Measurements from ENCODE around the gene AP2A1.

Gene AP2A1

DNA sequence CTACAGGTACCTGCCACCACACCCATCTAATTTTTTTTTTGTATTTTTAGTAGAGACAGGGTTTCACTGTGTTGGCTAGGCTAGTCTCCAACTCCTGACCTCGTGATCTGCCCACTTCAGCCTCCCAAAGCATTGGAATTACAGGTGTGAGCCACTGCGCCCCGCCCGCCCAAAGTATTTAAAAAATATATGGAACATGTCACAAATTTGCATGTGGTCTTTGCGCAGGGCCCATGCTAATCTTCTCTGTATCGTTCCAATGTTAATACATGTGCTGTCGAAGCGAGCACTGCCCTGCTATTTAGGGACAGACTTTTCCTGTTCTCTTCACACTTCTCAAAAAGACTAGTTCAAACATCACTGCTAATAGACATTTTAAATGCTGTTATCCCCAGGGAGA, 2.5 kb upstream of the AP2A1 start:
- DNase-seq (ENCODE audit: low read depth) = no peak
- TF ChIP-seq, protein P1, sequence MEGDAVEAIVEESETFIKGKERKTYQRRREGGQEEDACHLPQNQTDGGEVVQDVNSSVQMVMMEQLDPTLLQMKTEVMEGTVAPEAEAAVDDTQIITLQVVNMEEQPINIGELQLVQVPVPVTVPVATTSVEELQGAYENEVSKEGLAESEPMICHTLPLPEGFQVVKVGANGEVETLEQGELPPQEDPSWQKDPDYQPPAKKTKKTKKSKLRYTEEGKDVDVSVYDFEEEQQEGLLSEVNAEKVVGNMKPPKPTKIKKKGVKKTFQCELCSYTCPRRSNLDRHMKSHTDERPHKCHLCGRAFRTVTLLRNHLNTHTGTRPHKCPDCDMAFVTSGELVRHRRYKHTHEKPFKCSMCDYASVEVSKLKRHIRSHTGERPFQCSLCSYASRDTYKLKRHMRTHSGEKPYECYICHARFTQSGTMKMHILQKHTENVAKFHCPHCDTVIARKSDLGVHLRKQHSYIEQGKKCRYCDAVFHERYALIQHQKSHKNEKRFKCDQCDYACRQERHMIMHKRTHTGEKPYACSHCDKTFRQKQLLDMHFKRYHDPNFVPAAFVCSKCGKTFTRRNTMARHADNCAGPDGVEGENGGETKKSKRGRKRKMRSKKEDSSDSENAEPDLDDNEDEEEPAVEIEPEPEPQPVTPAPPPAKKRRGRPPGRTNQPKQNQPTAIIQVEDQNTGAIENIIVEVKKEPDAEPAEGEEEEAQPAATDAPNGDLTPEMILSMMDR (IDR thresholded peaks at IDR 0.05; ENCODE audit: control insufficient read depth, extremely low read depth, insufficient read depth) = no peak
- H3K4me3 ChIP-seq (ENCODE audit: low read depth, low read length) = no peak overlapping the region

DNA sequence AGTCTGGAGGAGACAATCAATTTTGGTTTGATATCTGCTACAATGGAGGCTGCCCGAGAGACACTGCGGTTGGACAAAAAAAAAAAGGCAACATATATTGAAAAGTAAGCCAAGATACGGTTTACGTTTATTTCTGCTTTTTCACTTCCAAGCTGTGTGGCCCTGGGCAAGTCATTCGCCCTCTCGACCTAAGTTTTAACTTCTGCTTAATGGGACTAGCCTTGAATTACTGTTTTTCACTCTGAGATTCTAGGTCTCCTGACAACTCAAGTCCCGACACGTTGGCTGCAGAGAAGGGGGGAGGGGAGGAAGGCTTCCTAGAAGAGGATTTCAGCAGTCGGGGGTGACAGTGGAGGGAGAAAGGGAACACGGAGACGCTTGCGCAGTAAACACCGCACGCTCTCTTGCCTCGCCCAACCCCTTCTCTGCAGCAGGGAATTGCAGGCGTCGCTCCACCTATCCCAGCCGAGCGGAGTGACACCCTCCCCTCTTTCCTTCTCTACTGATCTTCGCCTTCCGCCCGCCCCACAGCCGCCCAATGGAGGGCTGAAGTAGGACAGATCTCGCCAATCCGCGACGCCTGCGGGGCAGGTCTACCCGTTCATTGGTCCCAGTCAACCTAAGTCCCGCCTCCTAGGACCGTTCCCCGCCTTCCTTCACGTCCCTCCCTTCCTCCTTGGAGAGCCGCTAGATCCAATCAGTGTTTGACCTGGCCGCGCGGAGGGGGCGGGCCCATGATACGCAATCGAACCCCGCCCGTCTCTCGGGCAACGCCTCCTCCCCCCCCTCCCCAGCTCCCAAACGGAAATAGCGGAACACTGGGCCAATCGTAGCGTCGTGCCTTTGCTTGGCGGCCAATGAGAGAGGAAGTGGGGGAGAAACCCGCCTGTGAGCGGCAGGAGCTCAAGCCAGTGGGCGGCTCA, 533 bp upstream of the AP2A1 start:
- TF ChIP-seq, protein P1 (IDR thresholded peaks at IDR 0.05; ENCODE audit: control insufficient read depth, extremely low read depth, insufficient read depth) = no peak
- peak overlapping the region; percentile 50 for H3K4me3 ChIP-seq (ENCODE audit: low read depth, low read length)
- peak; percentile 100 for DNase-seq (ENCODE audit: low read depth)

DNA sequence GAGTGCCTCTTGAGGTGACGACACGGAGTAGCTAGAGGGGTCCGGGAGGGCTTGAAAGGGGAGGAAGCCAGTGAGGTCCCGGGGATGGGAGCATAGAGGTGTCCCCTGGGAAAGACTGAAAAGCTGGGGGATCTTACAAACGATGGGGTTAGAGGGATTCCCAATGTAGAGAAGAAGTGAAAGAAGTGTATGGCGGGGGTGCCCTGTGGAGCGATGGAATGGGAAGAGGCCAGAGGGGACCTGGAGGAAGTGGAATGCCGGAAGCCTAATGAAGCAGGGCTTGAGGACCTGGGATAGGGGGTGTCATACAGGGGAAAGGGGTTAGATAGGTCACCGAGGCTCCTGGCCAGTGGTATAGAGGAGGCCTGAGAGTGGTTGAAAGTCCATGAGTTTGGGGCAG, 580 bp downstream of the AP2A1 start:
- H3K4me3 ChIP-seq (ENCODE audit: low read depth, low read length) = peak overlapping the region; percentile 76
- no peak for DNase-seq (ENCODE audit: low read depth)
- TF ChIP-seq, protein P1 (IDR thresholded peaks at IDR 0.05; ENCODE audit: control insufficient read depth, extremely low read depth, insufficient read depth) = no peak

DNA sequence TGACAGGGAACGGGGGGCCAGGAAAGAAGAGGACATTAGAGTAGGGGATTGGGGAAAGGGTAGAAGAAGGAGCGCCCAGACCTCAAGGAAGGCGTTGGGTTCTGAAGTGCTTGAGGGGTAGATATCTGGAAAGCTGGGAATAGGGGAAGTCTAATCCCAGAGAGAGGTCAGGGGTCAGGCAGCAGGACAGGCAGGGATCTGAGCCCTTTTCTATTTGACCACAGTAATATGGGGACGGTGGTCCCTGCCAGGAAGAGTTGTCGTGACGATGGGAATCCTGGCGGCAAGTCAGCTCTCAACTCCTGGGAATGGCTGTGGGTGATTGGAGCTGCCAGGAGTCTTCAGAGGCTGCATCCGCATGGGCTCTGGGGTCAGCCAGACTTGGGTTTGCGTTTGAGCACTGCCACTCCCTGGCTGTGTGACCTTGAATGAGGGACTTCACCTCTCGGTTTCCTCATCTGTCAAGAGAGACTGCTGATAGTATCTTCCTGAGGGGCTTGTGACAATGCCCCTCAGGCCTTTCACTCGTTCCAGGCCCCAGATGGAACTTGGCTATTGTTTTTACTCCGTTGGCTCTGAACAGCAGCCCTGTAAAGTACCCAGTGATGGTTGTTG, 1.3 kb downstream of the AP2A1 start:
- H3K4me3 ChIP-seq (ENCODE audit: low read depth, low read length) = peak overlapping the region; percentile 76
- TF ChIP-seq, protein P1 (IDR thresholded peaks at IDR 0.05; ENCODE audit: control insufficient read depth, extremely low read depth, insufficient read depth) = no peak
- no peak for DNase-seq (ENCODE audit: low read depth)

DNA sequence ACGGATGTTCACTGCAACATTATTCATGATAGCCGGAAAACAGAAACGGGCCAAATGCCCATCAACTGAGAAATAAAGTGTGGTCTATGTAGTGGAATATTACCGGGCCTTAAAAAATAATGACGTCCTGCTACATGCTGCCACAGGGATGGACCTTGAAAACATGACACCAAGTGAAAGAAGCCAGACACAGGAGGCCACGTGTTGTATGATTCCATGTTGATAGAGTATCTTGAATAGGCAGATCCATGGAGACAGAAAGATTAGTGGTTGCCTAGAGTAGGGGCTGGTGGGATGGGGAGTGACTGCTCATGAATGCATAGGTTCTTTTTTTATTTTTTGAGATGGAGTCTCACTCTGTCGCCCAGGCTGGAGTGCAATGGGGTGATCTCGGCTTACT, 3.7 kb downstream of the AP2A1 start:
- TF ChIP-seq, protein P1 (IDR thresholded peaks at IDR 0.05; ENCODE audit: control insufficient read depth, extremely low read depth, insufficient read depth) = no peak
- H3K4me3 ChIP-seq (ENCODE audit: low read depth, low read length) = no peak overlapping the region
- no peak for DNase-seq (ENCODE audit: low read depth)

DNA sequence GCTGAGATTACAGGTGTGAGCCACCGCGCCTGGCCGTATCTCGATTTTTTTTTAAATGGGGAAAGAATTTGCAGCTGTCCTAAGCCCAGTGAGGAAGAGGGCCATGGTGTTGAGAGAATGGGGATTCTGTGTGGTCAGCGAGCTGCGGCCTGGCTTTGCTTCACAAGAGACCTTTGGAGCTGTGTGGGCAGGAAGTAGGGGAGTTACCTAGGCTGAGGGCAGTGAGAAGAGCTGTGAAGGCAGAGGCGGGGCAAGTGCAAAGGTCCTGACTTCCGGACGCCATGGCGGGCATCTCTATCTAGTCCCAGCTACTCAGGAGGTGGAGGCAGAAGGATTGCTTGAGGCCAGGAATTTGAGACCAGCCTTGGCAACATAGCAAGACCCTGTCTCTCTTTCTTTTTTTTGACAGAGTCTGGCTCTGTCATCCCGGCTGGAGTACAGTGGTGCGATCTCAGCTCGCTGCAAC, 4.9 kb downstream of the AP2A1 start:
- TF ChIP-seq, protein P1 (IDR thresholded peaks at IDR 0.05; ENCODE audit: control insufficient read depth, extremely low read depth, insufficient read depth) = no peak
- H3K4me3 ChIP-seq (ENCODE audit: low read depth, low read length) = no peak overlapping the region
- DNase-seq (ENCODE audit: low read depth) = no peak
